ENCODE measurements around the gene KCNJ5. TPM values are rescaled to one million over a fixed set of nuclear protein-coding genes. Genes with fewer than 3 reads are reported as not detected.

The KCNJ5 gene
- total RNA-seq, 1 experiment from 2014 or later, result 0.11 TPM

DNA sequence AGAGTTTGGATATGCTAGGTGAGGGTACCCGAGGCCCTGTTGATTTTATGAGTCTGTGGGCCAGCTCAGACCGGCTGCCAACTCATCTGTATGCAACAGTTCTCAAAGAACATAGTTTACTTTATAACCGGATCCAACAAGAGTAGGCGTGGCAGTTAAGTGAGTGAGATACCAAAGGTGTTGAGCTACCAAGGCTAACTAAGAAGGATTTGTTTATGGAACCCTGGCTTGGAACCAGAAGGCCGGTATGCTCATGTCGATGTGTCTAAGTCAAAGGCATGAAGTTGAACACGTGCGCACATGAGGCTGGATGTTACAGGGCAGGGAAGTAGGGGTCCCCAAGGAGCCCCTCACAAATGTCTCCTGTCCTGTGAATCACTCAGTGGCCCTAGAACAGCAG, 23.9 kb upstream of the KCNJ5 start, which contains the start of gene KCNJ1:
Gene KCNJ1 (minus strand): TSS at position 20 of the 400 bp plus-strand sequence. CDS start 27,053 bp downstream, outside the sequence.
- no peak within 1 kb of the TSS; the same call in 1 of the 2 replicates for H3K14ac ChIP-seq (ENCODE audit: insufficient read depth, low read length)
- no peak for DNase-seq
- no peak within 1 kb of the TSS for H4K91ac ChIP-seq (ENCODE audit: insufficient read length, low read depth, low read length)
- no peak within 1 kb of the TSS for H2BK15ac ChIP-seq (ENCODE audit: low read depth, low read length)
- no peak within 1 kb of the TSS for H2AK5ac ChIP-seq (ENCODE audit: insufficient read length, low read length)
- H2BK12ac ChIP-seq (ENCODE audit: insufficient read length, low read depth, low read length), result no peak within 1 kb of the TSS
- no CpG with 5 or more reads among the region's 8 CpGs for WGBS (ENCODE audit: extremely low coverage, insufficient read length, low lambda C conversion rate)
- Mint-ChIP-seq H3K9me3 (no peaks in the 10 kb centered on the region; a peak in 1 of 5 replicates), H3K4me1 (peaks cover 42% of the 10 kb centered on the region in 2 experiments), H3K27ac (no peak within 1 kb of the TSS; a peak in 1 of 7 replicates), H3K4me3 (no peak within 1 kb of the TSS), H3K36me3 (ENCODE audit: insufficient read depth in 1 of 3, low read depth in 3 of 3) (no peaks in the 10 kb centered on the region), H3K27me3 (ENCODE audit: low read depth) (no peaks in the 10 kb centered on the region; the same call in 1 of the 2 replicates)
- H2BK120ac ChIP-seq (ENCODE audit: low read depth, low read length, poor library complexity, severe bottlenecking), result no peak within 1 kb of the TSS
- no peaks in the 10 kb centered on the region for H3K9me3 ChIP-seq (ENCODE audit: control insufficient read depth, low read depth, low read length)
- peaks cover 12% of the 10 kb centered on the region for H3K4me1 ChIP-seq (ENCODE audit: insufficient read depth, low read length)
- no peak within 1 kb of the TSS for H3K23ac ChIP-seq (ENCODE audit: insufficient read length, low read depth, low read length)
- no peak within 1 kb of the TSS for H3T11ph ChIP-seq (ENCODE audit: low read length)
- H3K56ac ChIP-seq (ENCODE audit: insufficient read length, low read depth, low read length), result no peak within 1 kb of the TSS
- H4K5ac ChIP-seq (ENCODE audit: insufficient read length, low read depth, low read length), result no peak within 1 kb of the TSS
- H3K4me2 ChIP-seq (ENCODE audit: insufficient read depth, insufficient read length, low read length), result no peak within 1 kb of the TSS
- H3K27me3 ChIP-seq (ENCODE audit: insufficient read depth, low read length), result no peaks in the 10 kb centered on the region
- peaks cover 3% of the 10 kb centered on the region for H3K23me2 ChIP-seq (ENCODE audit: insufficient read length, low read depth, low read length, poor library complexity, severe bottlenecking)
- H2BK5ac ChIP-seq (ENCODE audit: insufficient read length, low read length), result no peak within 1 kb of the TSS
- H4K20me1 ChIP-seq (ENCODE audit: control insufficient read depth, insufficient read depth, insufficient read length), result no peaks in the 10 kb centered on the region
- H3K9ac ChIP-seq (ENCODE audit: extremely low read depth, insufficient read length, low read length), result no peak within 1 kb of the TSS
- H2BK20ac ChIP-seq (ENCODE audit: low read depth, low read length, poor library complexity, severe bottlenecking), result no peak within 1 kb of the TSS
- H3K18ac ChIP-seq (ENCODE audit: insufficient read length, low read depth, low read length), result no peak within 1 kb of the TSS
- H2AFZ ChIP-seq (ENCODE audit: low read length), result no peak within 1 kb of the TSS
- TF ChIP-seq, protein P1, sequence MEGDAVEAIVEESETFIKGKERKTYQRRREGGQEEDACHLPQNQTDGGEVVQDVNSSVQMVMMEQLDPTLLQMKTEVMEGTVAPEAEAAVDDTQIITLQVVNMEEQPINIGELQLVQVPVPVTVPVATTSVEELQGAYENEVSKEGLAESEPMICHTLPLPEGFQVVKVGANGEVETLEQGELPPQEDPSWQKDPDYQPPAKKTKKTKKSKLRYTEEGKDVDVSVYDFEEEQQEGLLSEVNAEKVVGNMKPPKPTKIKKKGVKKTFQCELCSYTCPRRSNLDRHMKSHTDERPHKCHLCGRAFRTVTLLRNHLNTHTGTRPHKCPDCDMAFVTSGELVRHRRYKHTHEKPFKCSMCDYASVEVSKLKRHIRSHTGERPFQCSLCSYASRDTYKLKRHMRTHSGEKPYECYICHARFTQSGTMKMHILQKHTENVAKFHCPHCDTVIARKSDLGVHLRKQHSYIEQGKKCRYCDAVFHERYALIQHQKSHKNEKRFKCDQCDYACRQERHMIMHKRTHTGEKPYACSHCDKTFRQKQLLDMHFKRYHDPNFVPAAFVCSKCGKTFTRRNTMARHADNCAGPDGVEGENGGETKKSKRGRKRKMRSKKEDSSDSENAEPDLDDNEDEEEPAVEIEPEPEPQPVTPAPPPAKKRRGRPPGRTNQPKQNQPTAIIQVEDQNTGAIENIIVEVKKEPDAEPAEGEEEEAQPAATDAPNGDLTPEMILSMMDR (conservative IDR thresholded peaks at IDR 0.05), result no peak
- H3K4ac ChIP-seq (ENCODE audit: low read depth, low read length), result no peak within 1 kb of the TSS
- H4K8ac ChIP-seq (replicated peaks; ENCODE audit: insufficient read length, low read depth, low read length), result no peak within 1 kb of the TSS
- H3K79me2 ChIP-seq (ENCODE audit: insufficient read depth, low read length), result no peaks in the 10 kb centered on the region
- no peak within 1 kb of the TSS for H3K27ac ChIP-seq (ENCODE audit: insufficient read length, low read depth, low read length)
- H3K79me1 ChIP-seq (ENCODE audit: insufficient read depth, low read depth, low read length, poor library complexity, severe bottlenecking), result no peaks in the 10 kb centered on the region

Data from H9 (cell line).